Stimulated activated CD8-positive, alpha-beta memory T cell treated with anti-CD3 and anti-CD28 coated beads, Interleukin-7, amount 100 ng/mL, for 24 hours (primary cell): Measurements from ENCODE around the gene ADNP.
A peak's percentile ranks its signal among the peaks of the same experiment; 100 is the strongest.
"Not testable (repeated sequence)": the region's sequence is repeated elsewhere in the genome, so short reads cannot be mapped to it uniquely, and the experiment has no call there.

Experiments used
- DNase-seq: peaks from one replicate; pipeline ENCODE4 v3.0.0-alpha.2; 2020; ENCODE audit warnings: low read depth

The ADNP gene

DNA sequence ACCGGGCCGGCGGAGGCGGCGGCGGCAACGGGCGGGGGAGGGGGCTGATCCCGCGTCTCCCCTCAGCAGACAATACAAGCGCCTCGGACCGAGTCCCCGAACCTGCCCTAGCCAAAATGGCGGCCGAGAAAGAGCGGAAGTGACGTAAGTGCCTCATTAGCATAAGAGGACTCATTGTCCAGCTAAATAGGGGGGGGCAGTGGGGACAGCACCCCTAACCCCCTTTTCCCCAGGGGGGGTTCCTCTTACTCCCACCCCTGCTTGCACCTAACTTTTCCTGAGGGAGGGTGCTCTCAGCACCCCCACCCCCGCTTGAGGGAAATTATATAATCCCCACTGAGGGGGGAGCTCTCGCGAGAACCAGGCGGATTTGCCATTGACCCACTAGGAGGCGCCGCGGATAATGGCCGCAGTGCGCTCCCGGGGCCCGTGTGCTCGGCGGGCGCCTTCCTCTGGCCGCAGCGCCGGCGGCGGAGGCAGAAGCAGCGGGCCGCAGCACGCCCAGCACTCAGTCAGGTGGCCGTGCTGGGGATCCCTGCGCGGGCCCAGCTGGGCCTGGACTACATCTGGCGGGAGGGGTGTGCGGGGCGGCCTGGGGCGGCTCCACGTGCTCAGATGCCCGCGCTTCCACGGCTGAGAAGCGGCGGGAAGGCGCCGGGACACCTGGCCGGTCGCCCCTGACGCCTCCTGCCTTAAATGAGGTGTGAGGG is at the start of gene ADNP:
TSS of gene ADNP (minus strand) at position 132 of the 710 bp plus-strand sequence. CDS start 27,441 bp downstream, outside the sequence.
- peak; percentile 72 for DNase-seq

DNA sequence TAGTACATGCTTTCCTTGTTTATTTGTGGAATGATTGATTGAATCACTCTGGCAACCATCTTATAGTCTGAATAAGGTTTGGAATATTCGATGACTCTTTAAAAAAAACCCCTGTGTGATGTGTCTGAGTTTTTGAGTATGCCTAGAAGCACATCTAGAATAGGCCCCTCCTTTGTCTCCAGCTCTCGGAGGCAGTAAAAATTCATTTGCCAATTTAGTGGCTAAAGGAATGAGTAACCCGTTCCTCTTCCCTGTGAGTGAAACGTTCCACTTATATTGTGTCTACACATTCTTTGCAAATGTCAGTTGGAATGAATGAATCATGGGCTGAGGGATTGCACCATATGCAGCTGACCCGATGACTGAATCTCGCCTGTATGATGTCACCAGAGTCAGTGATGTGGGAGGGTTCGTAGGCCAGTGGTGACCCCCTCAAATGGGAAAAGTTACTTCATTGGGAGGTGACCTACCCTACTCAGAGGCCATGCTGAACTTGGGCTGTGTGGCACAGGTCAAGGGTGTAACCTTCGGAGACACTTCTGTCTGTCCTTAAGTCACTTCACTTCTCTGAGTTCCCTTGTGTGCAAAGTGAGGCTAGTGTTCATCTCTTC is 48.9 kb upstream of the ADNP start:
- DNase-seq, result no peak

DNA sequence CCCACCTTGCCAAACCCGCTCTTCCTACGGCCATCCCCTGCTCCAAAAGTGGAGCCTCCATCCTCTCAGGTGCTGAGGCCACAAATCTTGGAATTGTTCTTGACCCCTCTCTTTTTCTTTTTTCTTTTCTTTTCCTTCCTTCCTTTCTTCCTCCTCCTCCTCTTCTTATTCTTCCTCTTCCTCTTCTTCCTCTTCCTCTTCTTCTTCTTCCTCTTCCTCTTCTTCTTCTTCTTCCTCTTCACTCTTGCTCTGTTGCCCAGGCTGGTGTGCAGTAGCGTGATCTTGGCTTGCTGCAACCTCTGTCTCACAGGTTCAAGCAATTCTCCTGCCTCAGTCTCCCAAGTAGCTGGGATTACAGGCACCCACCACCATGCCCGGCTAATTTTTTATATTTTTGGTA is 47.3 kb upstream of the ADNP start:
- not testable (repeated sequence) for DNase-seq

DNA sequence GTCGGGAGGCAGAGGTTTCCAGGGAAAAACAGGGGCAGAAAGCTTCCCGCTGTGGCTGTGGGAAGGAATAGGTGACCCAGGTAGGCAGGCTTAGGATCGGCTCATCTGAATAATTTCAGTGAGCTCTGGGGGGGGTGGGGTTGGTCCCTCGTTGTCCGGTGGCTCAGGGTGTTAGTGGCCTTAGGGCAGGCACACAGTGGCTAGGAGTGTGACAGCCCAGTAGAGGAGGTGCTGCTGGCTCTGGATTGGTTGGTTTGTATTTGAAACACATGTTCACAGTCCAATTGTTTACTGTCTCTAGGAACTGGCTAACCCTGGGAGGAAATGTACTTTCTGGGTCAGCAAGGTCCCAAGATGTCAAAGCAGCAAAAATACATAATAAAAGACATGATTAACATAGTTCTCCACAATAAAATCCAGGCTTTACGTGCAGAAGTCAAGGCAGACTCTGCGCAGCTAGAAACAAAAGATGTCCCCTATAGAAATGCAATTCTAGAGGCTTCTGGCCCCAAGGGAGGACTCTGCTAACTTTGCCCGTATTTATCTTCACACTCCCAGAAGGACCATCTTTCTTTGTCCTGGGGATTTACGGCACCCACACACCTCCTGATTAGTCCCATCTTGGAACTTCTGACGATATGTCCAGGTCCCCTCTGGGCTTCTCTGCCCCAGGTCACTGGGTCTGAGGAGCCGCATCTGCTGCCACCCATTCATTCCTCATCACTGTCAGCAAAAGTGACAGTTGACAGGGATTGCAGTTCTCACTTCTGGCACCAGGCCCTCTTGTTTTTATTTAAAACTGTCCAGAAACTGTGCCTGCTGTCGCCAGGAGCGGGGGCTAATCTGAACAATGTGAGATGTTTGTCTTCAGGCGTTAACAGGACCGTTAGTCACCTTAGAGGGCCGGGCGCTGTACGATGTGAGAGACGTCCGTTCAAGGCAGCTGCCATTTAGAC is 46.1 kb upstream of the ADNP start:
- no peak for DNase-seq

DNA sequence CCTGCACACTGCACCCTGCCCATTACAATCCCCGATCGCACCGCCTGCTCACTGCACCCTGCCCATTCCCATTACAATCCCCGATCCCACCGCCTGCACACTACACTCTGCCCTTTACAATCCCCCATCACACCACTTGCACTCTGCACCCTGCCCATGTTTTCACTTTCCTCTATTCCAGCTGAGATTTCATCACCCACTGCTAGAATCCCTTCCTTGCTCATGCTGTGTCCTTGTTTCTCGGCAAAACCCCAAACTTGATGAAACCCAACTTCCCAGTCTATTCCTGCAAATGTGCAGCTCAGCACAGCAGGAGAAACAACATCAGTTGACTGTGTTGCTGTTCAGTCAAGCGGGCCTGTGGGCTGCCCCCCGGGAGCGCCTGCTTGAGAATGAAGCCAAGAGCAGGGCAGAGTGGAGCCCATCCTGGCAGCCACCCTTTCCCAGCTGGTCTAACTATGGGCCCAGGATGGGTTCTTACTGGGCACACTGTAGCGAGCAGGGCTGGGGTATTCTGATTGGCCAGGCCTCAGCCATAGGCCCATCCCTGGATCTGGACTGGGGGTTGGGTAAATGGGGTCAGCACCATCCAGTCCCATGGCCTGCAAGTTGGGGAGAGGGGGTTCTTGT is 44.6 kb upstream of the ADNP start:
- no peak for DNase-seq

DNA sequence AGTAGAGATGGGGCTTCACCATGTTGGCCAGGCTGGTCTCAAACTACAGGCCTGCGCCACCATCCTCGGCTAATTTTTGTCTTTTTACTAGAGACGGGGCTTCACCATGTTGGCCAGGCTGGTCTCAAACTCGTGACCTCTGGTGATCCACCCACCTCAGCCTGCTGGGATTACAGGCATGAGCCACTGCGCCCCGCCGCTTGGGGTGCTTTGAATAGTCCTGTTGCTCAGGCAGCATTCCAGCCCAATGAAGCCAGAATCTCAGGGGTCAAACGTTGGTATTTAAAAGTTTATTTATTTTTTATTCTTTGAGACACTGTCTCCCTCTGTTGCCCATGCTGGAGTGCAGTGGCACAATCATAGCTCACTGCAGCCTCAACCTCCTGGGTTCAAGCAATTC is 38.7 kb upstream of the ADNP start:
- DNase-seq, result no peak

DNA sequence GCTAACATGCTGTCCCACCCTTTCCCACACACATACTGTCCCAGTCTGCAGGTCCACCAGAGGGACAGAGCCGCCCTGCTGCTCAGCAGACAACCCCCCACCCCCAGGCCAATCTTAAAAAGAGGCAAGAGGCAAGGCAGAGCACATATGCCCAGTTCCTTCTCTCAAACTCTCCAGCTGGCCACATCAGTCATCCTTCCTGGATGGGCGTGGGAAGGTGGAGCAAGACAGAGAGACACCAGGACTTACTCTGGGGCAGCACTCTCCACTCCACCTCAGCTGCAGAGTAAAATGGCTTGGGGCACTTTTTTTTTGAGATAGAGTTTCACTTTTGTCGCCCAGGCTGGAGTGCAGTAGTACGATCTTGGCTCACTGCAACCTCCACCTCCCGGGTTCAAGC is 38.2 kb upstream of the ADNP start:
- no peak for DNase-seq

DNA sequence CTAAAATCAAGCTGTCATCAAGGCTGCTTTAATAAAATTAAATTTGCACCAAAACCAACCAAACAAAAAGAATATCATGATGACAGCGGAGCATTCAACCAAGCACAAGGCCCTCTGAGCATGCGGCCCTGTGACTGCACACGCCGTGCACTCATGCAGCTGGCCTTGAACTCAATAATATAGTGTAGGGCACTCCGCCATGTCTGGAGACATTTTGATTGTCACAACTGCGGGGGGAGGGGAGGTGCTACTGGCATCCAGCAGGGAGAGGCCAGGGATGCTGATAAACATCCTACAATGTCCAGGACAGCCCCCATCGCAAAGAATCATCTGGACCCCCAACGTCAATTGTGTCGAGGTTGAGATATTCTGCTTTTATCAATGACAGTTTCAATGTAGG is 37.1 kb upstream of the ADNP start:
- no peak for DNase-seq

DNA sequence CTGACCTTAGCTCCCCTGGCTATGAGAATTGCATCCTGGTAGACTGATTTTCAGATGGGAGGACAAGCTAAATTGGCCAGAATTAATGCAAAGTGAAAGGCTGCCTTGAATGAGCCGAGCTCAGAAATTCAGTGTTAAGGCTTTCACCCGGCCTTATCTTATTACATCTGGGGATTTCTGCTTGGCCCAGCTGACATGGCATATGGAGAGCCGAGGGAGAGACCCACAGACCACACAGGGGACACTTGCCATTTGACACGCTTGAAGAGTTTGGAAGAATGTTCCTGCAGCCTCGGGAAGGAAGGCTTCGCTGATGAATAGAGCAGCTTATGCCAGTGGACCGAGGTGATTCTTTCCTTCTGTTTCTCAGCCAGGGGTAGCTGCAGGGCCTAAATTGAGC is 36.3 kb upstream of the ADNP start:
- no peak for DNase-seq

DNA sequence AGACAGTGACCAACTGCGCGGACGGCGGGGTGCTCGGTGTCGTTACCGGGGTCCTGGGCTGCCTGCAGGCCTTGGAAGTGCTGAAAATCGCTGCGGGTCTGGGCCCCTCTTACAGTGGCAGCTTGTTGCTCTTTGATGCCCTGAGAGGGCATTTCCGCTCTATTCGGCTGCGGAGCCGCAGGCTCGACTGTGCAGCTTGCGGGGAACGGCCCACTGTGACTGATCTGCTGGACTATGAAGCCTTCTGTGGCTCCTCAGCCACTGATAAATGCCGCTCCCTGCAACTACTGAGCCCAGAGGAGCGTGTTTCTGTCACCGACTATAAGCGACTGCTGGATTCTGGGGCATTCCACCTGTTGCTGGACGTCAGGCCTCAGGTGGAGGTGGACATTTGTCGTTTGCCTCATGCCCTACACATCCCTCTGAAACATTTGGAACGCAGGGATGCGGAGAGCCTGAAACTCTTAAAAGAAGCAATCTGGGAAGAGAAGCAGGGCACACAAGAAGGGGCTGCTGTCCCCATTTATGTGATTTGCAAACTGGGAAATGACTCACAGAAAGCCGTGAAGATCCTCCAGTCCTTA is 28.4 kb upstream of the ADNP start:
- no peak for DNase-seq

DNA sequence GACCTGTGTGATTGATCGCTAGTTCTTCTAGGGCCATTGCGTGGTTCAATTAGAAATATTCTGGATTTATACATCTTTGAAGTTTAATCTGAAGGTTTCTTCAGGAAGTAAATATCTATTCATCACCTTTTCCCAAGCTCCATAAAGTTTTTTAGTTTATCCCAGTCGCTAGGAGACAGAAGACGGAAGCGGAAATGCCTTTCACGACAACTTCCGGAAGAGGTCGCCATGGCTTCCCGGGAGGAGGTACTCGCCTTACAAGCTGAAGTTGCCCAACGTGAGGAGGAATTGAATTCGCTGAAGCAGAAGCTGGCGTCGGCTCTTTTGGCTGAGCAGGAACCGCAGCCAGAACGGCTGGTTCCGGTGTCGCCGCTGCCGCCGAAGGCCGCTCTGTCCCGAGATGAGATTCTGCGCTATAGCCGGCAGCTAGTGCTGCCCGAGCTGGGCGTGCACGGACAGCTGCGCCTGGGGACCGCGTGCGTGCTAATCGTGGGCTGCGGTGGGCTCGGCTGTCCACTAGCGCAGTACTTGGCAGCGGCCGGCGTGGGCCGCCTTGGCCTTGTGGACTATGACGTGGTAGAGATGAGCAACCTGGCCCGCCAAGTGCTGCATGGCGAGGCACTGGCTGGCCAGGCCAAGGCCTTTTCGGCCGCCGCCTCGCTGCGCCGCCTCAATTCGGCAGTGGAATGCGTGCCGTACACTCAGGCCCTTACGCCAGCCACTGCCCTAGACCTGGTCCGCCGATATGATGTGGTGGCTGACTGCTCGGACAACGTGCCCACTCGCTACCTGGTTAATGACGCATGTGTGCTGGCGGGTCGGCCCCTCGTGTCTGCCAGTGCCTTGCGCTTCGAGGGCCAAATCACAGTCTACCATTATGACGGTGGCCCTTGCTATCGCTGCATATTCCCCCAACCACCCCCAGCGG is 27.6 kb upstream of the ADNP start, which contains the start of gene MOCS3:
TSS of gene MOCS3 (plus strand) at position 204 of the 928 bp plus-strand sequence. CDS start at position 229, 25 bp downstream.
- peak; percentile 61 for DNase-seq

DNA sequence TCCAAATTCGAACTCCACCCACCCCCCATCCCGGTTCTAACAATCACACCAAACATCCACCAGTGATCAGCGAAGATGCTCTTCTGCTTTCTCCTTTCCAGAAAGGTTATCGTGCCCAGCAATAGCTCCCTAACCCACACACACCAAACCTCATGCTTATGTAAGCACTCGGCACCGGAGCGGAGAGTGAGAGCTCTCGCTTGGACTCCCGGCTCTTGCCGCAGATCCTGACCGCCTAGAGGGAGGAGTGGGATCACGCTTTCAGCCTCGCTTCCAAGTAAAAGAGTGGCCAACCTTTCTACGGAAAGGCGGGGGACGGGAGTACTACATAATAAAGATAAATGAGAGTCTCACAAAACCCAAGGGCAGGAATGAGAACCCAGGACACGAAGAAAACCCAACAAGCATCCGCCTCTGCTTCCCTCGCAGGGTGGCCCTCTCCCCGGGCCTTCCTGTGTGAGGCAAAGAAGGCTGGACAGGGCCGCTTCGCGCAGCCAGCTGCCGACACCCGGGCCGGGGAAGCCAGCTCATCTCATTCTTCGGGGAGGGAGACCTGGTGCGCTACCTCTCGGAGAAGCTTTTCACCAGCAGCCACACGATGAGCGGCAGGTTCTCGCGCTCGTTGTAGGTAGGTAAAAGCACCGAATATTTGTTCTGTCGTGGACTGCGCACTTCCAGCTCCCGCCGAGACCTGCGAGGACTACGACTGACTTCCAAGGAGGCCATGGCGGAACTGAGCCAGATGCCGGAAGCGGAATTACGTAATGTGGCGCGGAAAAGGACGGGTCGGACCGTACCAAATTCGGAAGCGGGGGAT is 26.8 kb upstream of the ADNP start, which contains the start of gene DPM1:
TSS of gene DPM1 (minus strand) at position 735 of the 817 bp plus-strand sequence. CDS start at position 726, 9 bp downstream.
- peak; percentile 80 for DNase-seq

DNA sequence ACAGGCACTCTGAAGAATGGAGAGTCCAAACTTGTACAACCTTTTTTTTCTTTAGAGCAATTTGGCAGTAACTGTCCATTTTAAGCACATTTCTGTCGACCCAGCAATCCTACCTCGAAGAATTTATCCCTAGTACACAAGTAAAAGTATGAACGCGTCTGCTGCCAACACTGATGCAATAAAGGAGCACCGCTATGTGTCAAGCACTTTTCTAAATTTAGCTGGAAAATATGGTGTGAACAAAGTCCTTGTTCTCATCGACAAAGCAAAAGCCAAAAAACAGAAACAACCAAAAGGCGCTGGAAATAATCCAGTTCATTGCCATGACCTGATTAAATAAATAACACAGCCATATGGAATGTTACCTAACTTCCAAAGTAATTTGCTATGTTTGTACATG is 26.0 kb upstream of the ADNP start:
- DNase-seq, result no peak

DNA sequence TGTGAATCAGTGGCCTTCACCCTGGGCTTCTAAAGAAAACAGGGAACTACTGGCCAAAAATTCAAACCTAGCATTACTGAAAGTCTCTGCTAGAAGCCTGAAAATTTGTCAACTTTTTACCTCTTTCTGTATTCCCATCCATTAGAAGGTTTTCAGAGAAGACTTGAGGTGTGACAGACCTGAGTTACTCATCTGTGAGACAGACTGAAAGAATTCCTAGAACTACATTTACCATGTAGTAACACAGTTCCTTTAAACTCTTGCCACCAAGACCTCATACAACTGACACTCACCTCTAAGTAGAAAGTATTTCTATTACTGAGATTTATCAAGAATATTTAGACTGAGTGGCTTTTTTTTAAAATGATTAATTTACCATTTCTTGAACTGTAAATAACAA is 22.6 kb upstream of the ADNP start:
- DNase-seq, result no peak

DNA sequence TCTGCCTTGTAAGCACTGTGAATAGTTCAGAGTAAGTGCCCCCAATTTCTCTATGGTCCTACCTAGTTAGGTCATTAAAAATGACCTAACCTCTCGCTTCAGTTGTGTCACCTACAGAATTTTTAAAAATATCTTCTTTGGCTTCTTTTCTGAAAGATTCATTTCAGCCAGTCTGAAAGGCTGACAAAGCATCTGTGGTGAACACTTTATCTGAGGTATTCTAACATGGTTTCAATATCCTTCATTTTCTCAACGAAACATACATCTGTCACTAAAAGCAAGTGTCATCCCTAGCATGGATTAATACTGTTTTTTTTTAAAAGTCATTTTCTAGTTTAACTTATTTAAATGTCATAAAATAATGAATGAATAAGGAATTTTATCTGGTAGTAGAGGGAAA is 22.0 kb upstream of the ADNP start:
- no peak for DNase-seq

DNA sequence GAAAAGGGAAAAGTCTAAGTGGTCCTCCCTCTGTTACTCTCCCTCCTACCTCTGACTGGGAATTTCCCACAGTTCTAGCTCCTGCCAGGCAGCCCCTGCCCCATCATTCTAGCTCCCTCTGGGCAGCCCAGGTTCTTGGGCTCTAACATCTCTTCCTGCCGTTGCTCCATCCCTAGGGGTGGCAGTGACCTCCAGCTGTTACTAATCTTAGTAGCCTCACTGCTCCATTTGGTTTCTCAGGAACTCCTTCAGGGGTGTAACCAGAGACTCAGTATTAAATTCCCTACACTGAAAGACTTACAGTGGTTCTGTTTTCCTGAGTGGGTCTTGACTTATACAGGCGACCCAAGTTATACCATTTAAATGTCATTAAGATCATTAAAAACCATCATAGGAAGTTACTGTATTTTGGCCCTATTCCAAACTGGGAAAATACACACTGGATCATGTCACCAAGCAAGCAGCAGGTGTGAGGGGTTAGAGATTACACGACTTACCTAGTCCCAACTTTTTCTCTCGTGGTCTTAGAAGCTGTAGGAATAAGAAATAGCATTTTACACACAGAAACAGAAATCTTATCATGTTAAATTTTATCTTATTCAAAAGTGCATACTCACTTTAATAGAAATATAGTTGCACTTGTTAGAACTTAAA is 17.0 kb upstream of the ADNP start:
- DNase-seq, result no peak

DNA sequence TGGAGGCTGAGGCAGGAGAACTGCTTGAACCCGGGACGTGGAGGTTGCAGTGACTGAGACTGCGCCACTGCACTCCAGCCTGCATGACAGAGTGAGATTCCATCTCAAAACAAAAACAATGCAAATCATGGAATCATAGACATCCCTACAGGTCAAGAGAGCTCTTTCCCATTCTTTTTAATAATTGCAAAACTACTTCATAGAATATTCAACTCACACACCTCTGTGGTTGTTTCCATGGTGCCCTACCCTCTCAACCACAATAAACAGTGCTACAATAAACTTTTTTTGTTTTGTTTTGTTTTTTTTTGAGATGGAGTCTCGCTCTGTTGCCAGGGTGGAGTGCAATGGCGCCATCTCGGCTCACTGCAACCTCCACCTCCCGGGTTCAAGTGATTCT is 11.8 kb upstream of the ADNP start:
- no peak for DNase-seq

DNA sequence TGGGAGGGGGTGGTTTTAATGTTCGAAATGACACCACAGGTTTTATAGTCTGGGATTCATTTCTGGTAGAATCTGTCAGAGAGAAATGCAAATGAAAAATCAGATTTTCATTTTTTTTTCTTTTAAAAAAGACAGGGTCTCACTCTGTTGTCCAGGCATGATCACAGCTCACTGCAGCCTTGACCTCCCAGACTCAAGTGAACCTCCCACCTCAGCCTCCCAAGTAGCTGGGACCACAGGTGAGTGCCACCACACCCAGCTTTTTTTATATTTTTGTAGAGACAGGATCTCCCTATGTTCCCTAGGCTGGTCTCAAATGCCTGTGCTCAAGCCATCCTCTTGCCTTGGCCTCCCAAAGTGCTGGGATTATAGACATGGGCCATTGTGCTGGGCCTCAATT is 2.4 kb upstream of the ADNP start:
- no peak for DNase-seq

DNA sequence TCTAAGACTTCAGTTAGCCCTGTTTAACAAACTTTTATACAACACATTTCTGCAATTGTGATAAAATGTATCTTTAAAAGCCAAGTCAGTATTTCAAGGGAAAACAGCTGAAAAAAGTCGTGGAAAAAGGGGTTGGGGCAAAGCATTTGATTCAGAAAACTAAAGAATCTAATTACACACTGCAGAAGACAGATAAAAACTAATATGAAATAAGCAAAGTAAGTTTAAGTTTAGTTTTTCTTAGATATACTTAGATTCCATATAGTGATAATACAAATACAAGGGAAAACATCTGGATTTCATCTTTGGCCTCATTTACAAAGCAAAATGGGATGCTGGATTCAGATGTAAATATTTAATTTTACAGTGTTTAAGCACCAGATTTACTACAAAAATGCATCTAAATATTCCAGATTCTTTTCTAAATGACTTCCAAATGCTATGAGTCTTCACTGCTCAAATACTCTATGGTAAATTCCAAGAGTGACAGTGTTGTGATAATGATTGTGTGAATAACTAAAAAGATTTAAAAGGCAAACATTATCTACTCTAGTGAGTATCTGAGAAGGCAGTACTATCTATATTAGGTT is 1.5 kb upstream of the ADNP start:
- no peak for DNase-seq
